Osteoblast (primary cell): ENCODE data around the gene FAF2. TPM values are rescaled to one million over a fixed set of nuclear protein-coding genes. Genes with fewer than 3 reads are reported as not detected.

Experiments
- DNase-seq: peaks from one replicate; pipeline ENCODE4 v3.0.0; 2011; ENCODE audit warnings: low spot score, mixed read lengths; ENCODE audit not compliant: insufficient read length; ENCODE audit errors: missing footprints
- H2AFZ ChIP-seq: 2 replicates; pipeline ENCODE4 v1.6.0; 2011; ENCODE audit warnings: mild to moderate bottlenecking, low read length
- H3K27ac ChIP-seq: 2 replicates; pipeline ENCODE4 v1.5.1; 2011; ENCODE audit warnings: mild to moderate bottlenecking, low read depth, low read length, moderate library complexity
- H3K27me3 ChIP-seq: 2 replicates; pipeline ENCODE4 v1.6.0; 2012; ENCODE audit warnings: mild to moderate bottlenecking, control low read depth, inconsistent platforms, low read length, moderate library complexity; ENCODE audit not compliant: insufficient read depth
- H3K36me3 ChIP-seq: 2 replicates; pipeline ENCODE4 v1.5.1; 2011; ENCODE audit warnings: mild to moderate bottlenecking, low read length, control low read depth, moderate library complexity; ENCODE audit not compliant: insufficient read depth
- H3K4me1 ChIP-seq: 2 replicates; pipeline ENCODE4 v1.5.1; 2011; ENCODE audit warnings: mild to moderate bottlenecking, low read length, control low read depth, moderate library complexity; ENCODE audit not compliant: insufficient read depth
- H3K4me2 ChIP-seq: 2 replicates; pipeline ENCODE4 v1.6.0; 2011; ENCODE audit warnings: mild to moderate bottlenecking, low read length; ENCODE audit not compliant: insufficient read depth
- H3K4me3 ChIP-seq: fragments of 200-600 bp; sonication (generic); 3 replicates; pipeline ENCODE4 v1.5.1; 2012; ENCODE audit warnings: mild to moderate bottlenecking, low read length, inconsistent platforms; ENCODE audit not compliant: insufficient read depth
- H3K79me2 ChIP-seq: 2 replicates; pipeline ENCODE4 v1.6.0; 2012; ENCODE audit warnings: mild to moderate bottlenecking, low read length, control low read depth, inconsistent platforms; ENCODE audit not compliant: insufficient read depth
- H3K9me3 ChIP-seq: 2 replicates; pipeline ENCODE4 v1.5.1; 2011; ENCODE audit warnings: low read depth, low read length, control low read depth
- H4K20me1 ChIP-seq: 2 replicates; pipeline ENCODE4 v1.6.0; 2012; ENCODE audit warnings: mild to moderate bottlenecking, low read length, control low read depth; ENCODE audit not compliant: insufficient read depth
- CTCF ChIP-seq: IDR thresholded peaks from 2 replicates; pipeline ENCODE4 v1.5.1; 2011; ENCODE audit warnings: mild to moderate bottlenecking, low read depth, low read length, moderate library complexity; ENCODE audit errors: extremely low read depth
- total RNA-seq: library from RNA; depleted of rRNA; stranded (reverse); fragments of >200 nt; gene quantifications from 2 replicates; pipeline ENCODE4 v1.2.3, GENCODE V29; 2012

FAF2 gene
- total RNA-seq, 1 donor: 40.2 TPM

GRCh38 chr5:176413255-176413565 lies 35.0 kb upstream of the FAF2 start:
- Histone ChIP-seq H3K36me3 (peaks cover 7% of the 10 kb centered on the region), H3K9me3 (no peaks in the 10 kb centered on the region), H2AFZ (no peak overlapping the region), H3K27ac (no peak overlapping the region), H3K4me1 (peaks cover 16% of the 10 kb centered on the region), H3K4me2 (no peak overlapping the region), H3K4me3 (no peak overlapping the region), H3K27me3 (no peaks in the 10 kb centered on the region), H4K20me1 (peaks cover 42% of the 10 kb centered on the region), H3K79me2 (peaks cover 56% of the 10 kb centered on the region)
- DNase-seq: peak; percentile 90
- no peak for TF ChIP-seq CTCF

- no peak for DNase-seq
- no peak overlapping the region for H3K4me2 ChIP-seq
- no peak for TF ChIP-seq CTCF
- no peaks in the 10 kb centered on the region for H3K9me3 ChIP-seq
- peaks cover 16% of the 10 kb centered on the region for H3K4me1 ChIP-seq
- H3K4me3 ChIP-seq: no peak overlapping the region
- peaks cover 7% of the 10 kb centered on the region for H3K36me3 ChIP-seq
- H3K27ac ChIP-seq: no peak overlapping the region
- H3K27me3 ChIP-seq: no peaks in the 10 kb centered on the region
- H3K79me2 ChIP-seq: peaks cover 56% of the 10 kb centered on the region
- H2AFZ ChIP-seq: no peak overlapping the region
- peaks cover 42% of the 10 kb centered on the region for H4K20me1 ChIP-seq
Observed at GRCh38 chr5:176413709-176414191, 34.4 kb upstream of the FAF2 start.

GRCh38 chr5:176414704-176415103 lies 33.5 kb upstream of the FAF2 start:
- peaks cover 42% of the 10 kb centered on the region for H4K20me1 ChIP-seq
- no peaks in the 10 kb centered on the region for H3K27me3 ChIP-seq
- DNase-seq: no peak
- H3K79me2 ChIP-seq: peaks cover 56% of the 10 kb centered on the region
- no peak overlapping the region for H2AFZ ChIP-seq
- H3K9me3 ChIP-seq: no peaks in the 10 kb centered on the region
- no peak for TF ChIP-seq CTCF
- H3K4me3 ChIP-seq: peak overlapping the region; percentile 91
- peaks cover 16% of the 10 kb centered on the region for H3K4me1 ChIP-seq
- peaks cover 7% of the 10 kb centered on the region for H3K36me3 ChIP-seq
- peak overlapping the region; percentile 77 for H3K4me2 ChIP-seq
- no peak overlapping the region for H3K27ac ChIP-seq

GRCh38 chr5:176415240-176415951 lies 32.8 kb upstream of the FAF2 start:
- H3K27ac ChIP-seq: peak overlapping the region; percentile 75
- peak overlapping the region; percentile 77 for H3K4me2 ChIP-seq
- peak overlapping the region; percentile 91 for H3K4me3 ChIP-seq
- peaks cover 56% of the 10 kb centered on the region for H3K79me2 ChIP-seq
- peaks cover under 1% of the 10 kb centered on the region for H3K27me3 ChIP-seq
- H4K20me1 ChIP-seq: peaks cover 39% of the 10 kb centered on the region
- TF ChIP-seq CTCF: no peak
- H3K36me3 ChIP-seq: peaks cover 3% of the 10 kb centered on the region
- peaks cover 16% of the 10 kb centered on the region for H3K4me1 ChIP-seq
- peak overlapping the region; percentile 75 for H2AFZ ChIP-seq
- no peaks in the 10 kb centered on the region for H3K9me3 ChIP-seq
- no peak for DNase-seq
